CD14-positive monocyte (primary cell): Measurements from ENCODE around the gene APMAP. TPM values are rescaled to one million over a fixed set of nuclear protein-coding genes. Genes with fewer than 3 reads are reported as not detected.

Source experiments
- DNase-seq, 3 donors: peaks; one replicate each; pipeline ENCODE4 v3.0.0-alpha.2; 2011 to 2022
- H2AFZ ChIP-seq: 2 replicates; pipeline ENCODE4 v1.6.0; 2012; ENCODE audit warnings: mild to moderate bottlenecking, low read depth, low read length, inconsistent platforms; ENCODE audit not compliant: insufficient read depth, poor library complexity, severe bottlenecking
- H3K27ac ChIP-seq, 2 donors: 1 replicate in 1 of 2; 2 replicates in 1 of 2; pipeline ENCODE4 v1.5.1; 2012 to 2013; ENCODE audit warnings: low read length in 2 of 2, control low read depth in 1 of 2, inconsistent platforms in 1 of 2, low read depth in 1 of 2, mild to moderate bottlenecking in 1 of 2
- H3K27me3 ChIP-seq, 2 donors: one replicate each; pipeline versions ENCODE4 v1.6.0 to v1.6.1; 2011 to 2013; ENCODE audit warnings: low read length in 2 of 2; ENCODE audit not compliant: control insufficient read depth in 2 of 2, insufficient read depth in 2 of 2
- H3K36me3 ChIP-seq, 2 donors: replicated peaks in 1 of 2; 1 replicate in 1 of 2; 2 replicates in 1 of 2; pipeline versions ENCODE4 v1.5.1 to v1.6.1; 2012 to 2013; ENCODE audit warnings: low read length in 2 of 2, control low read depth in 1 of 2, inconsistent platforms in 1 of 2, mild to moderate bottlenecking in 1 of 2; ENCODE audit not compliant: insufficient read depth in 2 of 2, control insufficient read depth in 1 of 2
- H3K4me1 ChIP-seq, 2 donors: 1 replicate in 1 of 2; 2 replicates in 1 of 2; pipeline versions ENCODE4 v1.5.1 to v1.6.1; 2012 to 2013; ENCODE audit warnings: low read length in 2 of 2, control low read depth in 1 of 2, inconsistent platforms in 1 of 2, mild to moderate bottlenecking in 1 of 2, moderate library complexity in 1 of 2; ENCODE audit not compliant: insufficient read depth in 2 of 2, control insufficient read depth in 1 of 2
- H3K4me2 ChIP-seq: replicated peaks from 2 replicates; pipeline ENCODE3; 2012; ENCODE audit warnings: low read length, moderate library complexity, mild to moderate bottlenecking; ENCODE audit not compliant: poor library complexity, severe bottlenecking; ENCODE audit errors: extremely low read depth
- H3K4me3 ChIP-seq, 3 experiments: fragments of 200-600 bp in 1 of 3; sonication (generic) in 1 of 3; replicated peaks in 1 of 3; 1 replicate in 2 of 3; 2 replicates in 1 of 3; pipeline ENCODE4 v1.5.1; 2011 to 2013; ENCODE audit warnings: low read length in 3 of 3, mild to moderate bottlenecking in 3 of 3, control low read depth in 2 of 3, low read depth in 2 of 3, inconsistent platforms in 1 of 3, moderate library complexity in 1 of 3
- H3K79me2 ChIP-seq: 2 replicates; pipeline ENCODE4 v1.6.0; 2012; ENCODE audit warnings: mild to moderate bottlenecking, control low read depth, inconsistent platforms, low read length, moderate library complexity; ENCODE audit not compliant: insufficient read depth
- H3K9ac ChIP-seq: 2 replicates; pipeline ENCODE4 v1.6.0; 2017; ENCODE audit warnings: low read length, mild to moderate bottlenecking; ENCODE audit not compliant: insufficient read depth, poor library complexity, severe bottlenecking
- H3K9me3 ChIP-seq, 2 donors: replicated peaks in 1 of 2; 1 replicate in 1 of 2; 2 replicates in 1 of 2; pipeline versions ENCODE4 v1.5.1 to v1.6.1; 2012 to 2013; ENCODE audit warnings: low read length in 2 of 2, control low read depth in 1 of 2; ENCODE audit not compliant: control insufficient read depth in 1 of 2, insufficient read depth in 1 of 2
- H4K20me1 ChIP-seq: 2 replicates; pipeline ENCODE4 v1.6.0; 2012; ENCODE audit warnings: mild to moderate bottlenecking, low read length, control low read depth, moderate library complexity; ENCODE audit not compliant: insufficient read depth
- H3K27ac Mint-ChIP-seq, 7 donors: one replicate each; pipeline ENCODE4 v1.8.0; 2020; ENCODE audit warnings: mild to moderate bottlenecking in 7 of 7, mixed read lengths in 7 of 7, moderate library complexity in 6 of 7, inconsistent platforms in 2 of 7
- H3K27me3 Mint-ChIP-seq, 3 donors: one replicate each; pipeline ENCODE4 v1.8.0; 2021 to 2022; ENCODE audit warnings: low read depth in 3 of 3, mild to moderate bottlenecking in 3 of 3, mixed read lengths in 3 of 3, moderate library complexity in 3 of 3, inconsistent platforms in 1 of 3
- H3K36me3 Mint-ChIP-seq, 2 donors: one replicate each; pipeline ENCODE4 v1.8.0; 2020; ENCODE audit warnings: mixed read lengths in 2 of 2, inconsistent platforms in 1 of 2, mild to moderate bottlenecking in 1 of 2
- H3K4me1 Mint-ChIP-seq: one replicate; pipeline ENCODE4 v1.8.0; 2020; ENCODE audit warnings: mild to moderate bottlenecking, mixed read lengths
- H3K4me3 Mint-ChIP-seq, 2 donors: one replicate each; pipeline ENCODE4 v1.8.0; 2020; ENCODE audit warnings: mild to moderate bottlenecking in 2 of 2, mixed read lengths in 2 of 2, moderate library complexity in 1 of 2
- H3K9me3 Mint-ChIP-seq, 7 donors: one replicate each; pipeline ENCODE4 v1.8.0; 2020 to 2022; ENCODE audit warnings: mixed read lengths in 7 of 7, mild to moderate bottlenecking in 6 of 7, moderate library complexity in 6 of 7, inconsistent platforms in 2 of 7
- CTCF ChIP-seq: fragments of 200-600 bp; IDR thresholded peaks from one replicate; pipeline ENCODE4 v1.8.0; 2022; ENCODE audit warnings: antibody characterized with exemption, mild to moderate bottlenecking
- WGBS: methylation state at CpG from one replicate; pipeline ENCODE4 v1.1.5; 2013; ENCODE audit warnings: missing lambda C conversion rate; ENCODE audit not compliant: insufficient coverage; 5-methylcytosine and 5-hydroxymethylcytosine counted together
- intact Hi-C, 2 donors: fragments of 100-400 bp; cut with micrococcal nuclease; formaldehyde crosslinking; loops; one replicate each; pipeline versions ENCODE4 v1.15.0 to v1.15.1; 2023
- polyA plus RNA-seq, 3 donors: library from polyadenylated mRNA; depleted of rRNA in 1 of 3; unstranded in 2 of 3; stranded (reverse) in 1 of 3; fragments of 300-500 nt in 2 of 3; fragments of >200 nt in 1 of 3; fragmentation: Illumina TruSeq in 2 of 3; gene quantifications; 1 replicate in 2 of 3; 2 replicates in 1 of 3; pipeline ENCODE4 v1.2.3, GENCODE V29; 2012 to 2021

APMAP gene
- polyA plus RNA-seq, 3 donors = 26.9 to 74.0 (median 73.2) TPM

- H3K79me2 ChIP-seq = peaks cover 19% of the 10 kb centered on the region
- peak in 2 of 3 donors; percentile 38 to 63 for DNase-seq
Measured at GRCh38 chr20:24970754-24971153, 21.8 kb downstream of the APMAP start.

GRCh38 chr20:24970030-24970553, 22.5 kb downstream of the APMAP start:
- Mint-ChIP-seq H3K36me3 (peaks cover 73 to 83% of the 10 kb centered on the region in 2 donors), H3K4me1 (peaks cover 28% of the 10 kb centered on the region), H3K9me3 (no peaks in the 10 kb centered on the region), H3K27ac (peak overlapping the region; percentile 44 to 86 (median 77)), H3K4me3 (no peak overlapping the region), H3K27me3 (peaks cover 0 to 6% (median 0%) of the 10 kb centered on the region in 3 donors)
- Histone ChIP-seq H3K27ac (peak overlapping the region; percentile 22 to 78), H3K27me3 (no peaks in the 10 kb centered on the region), H3K36me3 (peaks cover 74 to 87% of the 10 kb centered on the region in 2 donors), H3K4me3 (no peak overlapping the region), H3K4me2 (no peak overlapping the region), H3K4me1 (peaks cover 30 to 36% of the 10 kb centered on the region in 2 donors), H3K9me3 (no peaks in the 10 kb centered on the region), H4K20me1 (no peaks in the 10 kb centered on the region), H3K9ac (no peak overlapping the region), H2AFZ (no peak overlapping the region), H3K79me2 (peaks cover 13% of the 10 kb centered on the region)
- intact Hi-C loops = no loop called here
- 51% methylated on average over 4 of the region's 5 CpGs for WGBS
- TF ChIP-seq CTCF = no peak
- no peak for DNase-seq

More at GRCh38 chr20:24970754-24971153, 21.8 kb downstream of the APMAP start:
- Histone ChIP-seq H3K4me2 (peak overlapping the region; percentile 10), H3K36me3 (peaks cover 69 to 87% of the 10 kb centered on the region in 2 donors), H3K27ac (peak overlapping the region; percentile 39 to 78), H3K4me3 (peak overlapping the region in 1 of 3 experiments; percentile 9), H3K9ac (peak overlapping the region; percentile 20), H4K20me1 (no peaks in the 10 kb centered on the region), H3K27me3 (no peaks in the 10 kb centered on the region), H3K4me1 (peaks cover 30 to 36% of the 10 kb centered on the region in 2 donors), H3K9me3 (no peaks in the 10 kb centered on the region), H2AFZ (no peak overlapping the region)
- Mint-ChIP-seq H3K9me3 (peaks cover 0 to 2% (median 0%) of the 10 kb centered on the region in 7 donors), H3K4me1 (peaks cover 28% of the 10 kb centered on the region), H3K27me3 (peaks cover 0 to 3% (median 0%) of the 10 kb centered on the region in 3 donors), H3K27ac (peak overlapping the region; percentile 74 to 90 (median 87)), H3K4me3 (peak overlapping the region; percentile 50 to 70), H3K36me3 (peaks cover 72 to 82% of the 10 kb centered on the region in 2 donors)
- intact Hi-C loops = no loop called here
- TF ChIP-seq CTCF = peak; percentile 19
- WGBS = 74% methylated on average over 3 of the region's 8 CpGs
